Keratinocyte (primary cell): ENCODE data around the gene AKAP10.

Experiments used
- CTCF ChIP-seq, 3 experiments: IDR thresholded peaks in 1 of 3; conservative IDR thresholded peaks in 1 of 3; optimal IDR thresholded peaks in 1 of 3; 2 replicates in 2 of 3; 3 replicates in 1 of 3; pipeline versions ENCODE3 to v1.5.1; 2011; ENCODE audit warnings: low read length in 3 of 3, mild to moderate bottlenecking in 3 of 3, moderate library complexity in 2 of 3, control low read depth in 1 of 3, inconsistent platforms in 1 of 3; ENCODE audit not compliant: insufficient read depth in 2 of 3; ENCODE audit errors: extremely low read depth in 1 of 3
- EZH2 ChIP-seq: IDR thresholded peaks from one replicate; pipeline ENCODE4 v1.6.1; 2012; ENCODE audit warnings: inconsistent platforms, mild to moderate bottlenecking, low read length, moderate library complexity

- TF ChIP-seq CTCF (optimal IDR thresholded peaks at IDR 0.05 in 1 of 3, IDR thresholded peaks at IDR 0.05 in 1 of 3, conservative IDR thresholded peaks at IDR 0.05 in 1 of 3; ENCODE audit: extremely low read depth in 1 of 3, insufficient read depth in 2 of 3, low read length in 3 of 3) (no peak), EZH2 (no peak)
Observed at GRCh38 chr17:19935169-19935568, 42.5 kb downstream of the AKAP10 start.
